Smooth muscle cell of trachea (primary cell): ENCODE results near the gene TRIM29. TPM values are rescaled to one million over a fixed set of nuclear protein-coding genes. Genes with fewer than 3 reads are reported as not detected.

Experiments used
- total RNA-seq: library from RNA; depleted of rRNA; stranded (reverse); fragments of >200 nt; gene quantifications from 2 replicates; pipeline ENCODE4 v1.2.1, GENCODE V29; 2014

TRIM29 gene, protein sequence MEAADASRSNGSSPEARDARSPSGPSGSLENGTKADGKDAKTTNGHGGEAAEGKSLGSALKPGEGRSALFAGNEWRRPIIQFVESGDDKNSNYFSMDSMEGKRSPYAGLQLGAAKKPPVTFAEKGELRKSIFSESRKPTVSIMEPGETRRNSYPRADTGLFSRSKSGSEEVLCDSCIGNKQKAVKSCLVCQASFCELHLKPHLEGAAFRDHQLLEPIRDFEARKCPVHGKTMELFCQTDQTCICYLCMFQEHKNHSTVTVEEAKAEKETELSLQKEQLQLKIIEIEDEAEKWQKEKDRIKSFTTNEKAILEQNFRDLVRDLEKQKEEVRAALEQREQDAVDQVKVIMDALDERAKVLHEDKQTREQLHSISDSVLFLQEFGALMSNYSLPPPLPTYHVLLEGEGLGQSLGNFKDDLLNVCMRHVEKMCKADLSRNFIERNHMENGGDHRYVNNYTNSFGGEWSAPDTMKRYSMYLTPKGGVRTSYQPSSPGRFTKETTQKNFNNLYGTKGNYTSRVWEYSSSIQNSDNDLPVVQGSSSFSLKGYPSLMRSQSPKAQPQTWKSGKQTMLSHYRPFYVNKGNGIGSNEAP
- 0.17 TPM in 1 of 2 replicates, not detected in the other for total RNA-seq

GRCh38 chr11:120137611-120138521, at the start of gene TRIM29:
Gene TRIM29 (minus strand): TSS chr11:120138113. CDS start chr11:120138031, 82 bp downstream.

Other genes with a start within 250 kb of the TRIM29 start
- gene OAF, start 72.9 kb upstream of the TRIM29 start, total RNA-seq = 51.2 and 139 TPM in 2 replicates
- under 0.01 and 0.29 TPM in 2 replicates for gene POU2F3, start 102.0 kb upstream of the TRIM29 start, total RNA-seq
- 9.4 and 10.0 TPM in 2 replicates for gene TLCD5, start 187.2 kb upstream of the TRIM29 start, total RNA-seq
- gene ARHGEF12, start 198.3 kb upstream of the TRIM29 start, total RNA-seq = 101 and 124 TPM in 2 replicates